ENCODE data around the gene GJA3.

Gene GJA3

DNA sequence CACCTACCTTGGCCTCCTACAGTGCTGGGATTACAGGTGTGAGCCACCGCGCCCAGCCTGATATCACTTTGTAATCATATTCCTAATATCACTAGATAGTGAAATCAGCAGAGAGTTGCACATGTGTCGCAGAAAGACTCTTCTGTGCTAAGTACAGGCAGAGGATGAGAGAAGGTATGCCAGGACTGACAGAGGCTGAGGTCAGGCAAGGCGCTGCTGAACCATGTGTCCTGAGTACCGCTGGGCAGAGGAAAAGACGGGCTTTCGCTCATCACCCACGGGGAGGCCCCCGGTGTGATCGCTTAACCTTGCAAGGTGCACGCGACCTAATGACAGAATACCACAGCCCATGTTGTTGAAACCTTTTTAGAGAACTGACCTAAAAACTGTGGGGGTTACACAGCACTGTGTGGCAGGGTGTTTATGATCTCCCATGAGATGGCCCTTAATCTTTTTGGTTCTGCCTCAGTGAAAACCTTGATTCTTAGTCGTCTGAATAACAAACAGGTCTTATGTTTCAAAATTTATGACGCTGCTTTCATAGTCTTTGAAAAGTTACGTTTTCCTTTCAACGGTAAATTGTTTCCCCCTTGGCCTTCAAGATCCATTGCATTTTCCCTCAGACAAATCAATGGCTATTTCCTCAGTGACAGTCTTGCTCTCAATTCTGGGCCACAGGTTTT, 12.2 kb downstream of the GJA3 start:
- DNase-seq, result no peak

DNA sequence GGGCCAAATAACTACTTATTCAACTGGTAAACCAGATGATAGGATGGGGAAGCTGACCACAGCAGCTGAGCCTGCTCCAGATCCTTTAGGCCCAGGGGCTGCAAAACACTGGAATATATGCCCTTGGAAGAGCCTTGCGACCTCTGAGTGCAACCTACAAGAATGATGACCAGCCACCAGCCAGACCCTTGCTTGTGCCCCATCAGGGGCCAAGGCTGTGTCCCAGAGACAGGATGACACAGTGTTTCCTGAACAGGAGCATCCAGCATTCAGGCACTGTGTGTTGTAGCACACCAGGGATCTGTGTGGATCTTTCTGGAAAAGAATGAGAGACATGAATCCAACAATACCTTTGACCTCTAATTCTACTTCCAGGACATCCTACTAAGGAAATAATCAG, 14.5 kb downstream of the GJA3 start:
- no peak for DNase-seq

DNA sequence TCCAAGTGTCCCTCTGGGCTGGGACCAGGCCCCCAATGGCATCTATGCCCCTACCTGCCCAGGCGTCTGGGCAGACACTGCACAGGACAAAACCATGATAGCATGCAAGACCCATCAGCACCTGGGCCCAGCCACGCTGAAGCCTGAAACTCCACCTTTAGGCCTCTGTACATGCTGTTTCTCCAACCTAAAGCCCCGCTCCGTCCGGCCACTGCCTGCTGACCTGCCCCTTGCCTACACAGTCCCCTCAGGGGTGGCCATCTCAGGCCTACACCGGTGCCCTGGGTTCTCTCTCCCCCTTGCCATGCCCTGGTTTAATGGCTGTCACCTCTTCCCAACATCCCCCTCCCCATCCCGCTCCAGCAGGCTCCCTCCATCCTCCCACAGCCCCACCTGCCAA, 15.3 kb downstream of the GJA3 start:
- DNase-seq, result no peak

DNA sequence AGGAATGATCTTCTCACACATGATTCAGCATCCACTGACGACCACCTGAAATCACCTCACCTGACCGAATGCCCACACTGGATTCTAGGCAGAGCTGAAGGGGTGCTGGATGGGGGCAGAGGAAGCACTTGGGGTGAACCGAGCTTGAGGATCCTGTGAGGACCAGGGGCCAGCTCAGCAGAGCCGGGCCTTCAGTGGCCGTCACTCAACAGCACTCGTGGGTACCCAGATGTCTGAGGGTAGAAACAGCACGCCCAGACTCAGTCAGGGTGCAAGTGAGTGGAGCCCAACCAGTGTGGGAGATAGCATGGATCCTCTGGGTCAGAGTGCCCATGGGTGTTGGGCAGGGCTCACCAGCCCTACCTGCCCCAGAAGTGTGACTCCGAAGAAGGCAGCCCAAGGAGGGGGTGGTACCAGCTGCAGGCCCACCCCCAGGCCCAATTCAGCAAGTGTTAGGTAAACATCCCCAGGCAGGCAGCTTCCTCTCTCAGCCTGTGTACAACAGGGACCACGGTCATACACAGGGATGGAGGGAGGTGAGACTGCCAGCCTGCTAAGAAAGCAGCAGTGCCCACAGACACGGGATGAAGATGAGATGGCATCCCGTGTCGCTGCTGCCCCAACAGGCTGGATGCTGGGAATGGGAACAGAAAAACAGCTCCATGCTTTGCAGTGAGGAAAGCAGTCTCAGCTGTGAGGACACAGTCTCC, 16.6 kb downstream of the GJA3 start:
- no peak for DNase-seq

DNA sequence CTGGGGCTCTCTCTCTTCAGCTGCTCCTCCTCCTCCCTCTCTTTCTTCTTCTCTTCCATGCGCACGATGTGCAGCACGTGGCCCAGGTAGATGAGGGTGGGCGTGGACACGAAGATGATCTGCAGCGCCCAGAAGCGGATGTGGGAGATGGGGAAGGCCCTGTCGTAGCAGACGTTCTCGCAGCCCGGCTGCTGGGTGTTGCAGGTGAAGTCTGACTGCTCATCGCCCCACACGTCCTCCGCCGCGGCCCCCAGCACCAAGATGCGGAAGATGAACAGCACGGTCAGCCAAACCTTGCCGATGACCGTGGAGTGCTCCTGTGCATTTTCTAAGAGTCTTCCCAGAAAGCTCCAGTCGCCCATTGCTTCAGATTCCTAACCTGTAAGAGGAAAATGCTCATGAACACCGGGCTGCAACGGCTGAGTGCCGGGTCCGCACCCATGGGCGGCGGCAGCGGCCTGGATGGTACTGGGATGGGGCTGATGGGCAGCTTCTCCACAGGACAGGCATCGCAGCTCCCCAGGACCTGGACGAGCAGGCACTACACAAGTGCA, 17.8 kb downstream of the GJA3 start:
- DNase-seq, result no peak

DNA sequence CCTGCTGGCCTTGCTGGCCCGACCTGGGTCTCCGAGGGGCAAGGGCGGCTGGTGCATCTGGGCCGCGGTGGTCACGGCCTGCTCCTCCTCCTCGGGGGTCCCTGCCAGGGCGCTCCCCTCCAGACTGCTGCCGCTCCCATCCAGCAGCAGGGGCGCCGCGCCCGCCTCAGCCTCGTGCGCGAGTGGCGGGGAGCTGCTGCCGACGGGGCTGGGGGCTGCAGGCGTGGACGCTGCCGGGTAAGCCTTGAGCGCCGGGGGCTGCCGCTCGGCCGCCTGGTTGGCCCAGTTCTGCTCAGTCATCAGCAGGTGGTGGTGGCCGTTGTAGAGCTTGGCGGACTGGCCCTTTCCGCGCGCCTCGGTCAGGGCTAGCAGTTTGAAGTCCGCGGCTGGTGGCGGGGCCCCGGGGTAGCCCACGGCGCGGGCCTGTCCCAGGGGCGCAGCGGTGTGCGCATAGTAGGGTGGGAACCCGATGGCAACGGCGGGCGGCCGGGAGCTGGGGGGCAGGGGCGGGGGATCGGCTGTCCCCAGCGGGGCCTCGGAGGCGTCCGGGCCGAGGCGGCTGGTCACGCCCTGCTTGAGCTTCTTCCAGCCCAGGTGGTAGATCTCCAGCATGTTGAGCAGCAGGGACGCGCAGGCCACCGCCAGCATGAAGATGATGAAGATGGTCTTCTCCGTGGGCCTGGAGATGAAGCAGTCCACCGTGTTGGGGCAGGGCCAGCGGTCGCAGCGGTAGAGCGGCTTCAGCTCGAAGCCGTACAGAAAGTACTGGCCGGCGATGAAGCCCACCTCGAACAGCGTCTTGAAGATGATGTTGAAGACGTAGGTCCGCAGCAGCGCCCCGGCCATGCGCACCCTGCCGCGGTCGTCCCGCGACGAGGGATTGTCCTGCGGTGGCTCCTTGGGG, 18.6 kb downstream of the GJA3 start:
- DNase-seq, result no peak

DNA sequence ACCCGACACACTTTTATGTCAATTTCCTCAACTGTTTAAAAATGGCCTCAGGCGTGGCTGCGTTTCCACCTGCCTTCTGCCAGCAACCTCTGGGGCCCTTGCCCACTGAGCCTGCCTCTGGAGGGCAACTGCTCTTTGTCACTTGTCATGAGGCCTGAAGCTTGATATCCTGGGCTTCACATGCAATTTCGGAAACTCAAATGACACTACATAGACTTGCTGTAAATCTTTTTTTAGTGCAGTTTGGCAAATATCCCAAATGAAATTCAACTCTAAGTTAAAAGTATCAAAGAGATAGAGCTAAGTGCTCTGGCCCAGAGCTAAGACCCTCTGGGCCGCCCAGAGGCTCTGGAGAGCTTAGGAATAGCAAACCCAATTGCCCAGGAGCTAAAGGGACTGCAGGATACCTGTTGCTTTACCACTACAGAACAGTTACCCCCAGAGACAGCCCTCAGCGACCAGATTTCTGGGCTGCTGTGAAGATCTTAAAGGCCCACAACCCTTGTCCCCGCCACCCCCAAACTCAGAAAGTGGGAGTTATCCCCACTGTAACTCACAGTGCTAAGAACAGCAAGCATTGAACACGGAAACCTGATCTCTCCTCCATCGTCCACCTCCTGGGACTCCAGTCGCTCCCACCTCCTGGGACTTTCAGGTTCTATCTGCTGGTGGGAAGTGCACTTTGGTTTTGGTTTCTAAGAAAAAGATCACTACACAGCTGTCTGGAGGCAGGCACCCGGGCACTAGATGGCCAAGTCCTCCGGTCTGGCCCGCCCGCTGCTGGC, 19.4 kb downstream of the GJA3 start:
- no peak for DNase-seq

DNA sequence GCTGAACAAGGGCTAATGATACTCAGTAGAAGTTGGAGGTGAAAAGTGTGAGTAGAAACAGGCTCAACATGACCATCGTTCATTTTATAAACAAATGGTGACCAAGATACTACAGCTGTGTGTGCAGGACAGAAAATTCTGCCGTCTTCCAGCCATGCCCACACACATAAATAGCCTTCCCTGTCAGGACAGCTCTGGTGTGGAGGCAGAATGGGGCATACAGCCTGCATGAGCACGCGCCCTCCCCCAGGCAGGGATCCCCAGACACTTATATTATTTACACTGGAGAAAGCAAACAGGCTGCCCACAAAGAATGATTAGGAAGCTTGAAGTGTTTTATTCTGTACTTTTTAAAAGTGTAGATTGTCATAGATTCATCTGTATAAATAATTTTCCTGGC, 20.4 kb downstream of the GJA3 start:
- DNase-seq, result no peak

DNA sequence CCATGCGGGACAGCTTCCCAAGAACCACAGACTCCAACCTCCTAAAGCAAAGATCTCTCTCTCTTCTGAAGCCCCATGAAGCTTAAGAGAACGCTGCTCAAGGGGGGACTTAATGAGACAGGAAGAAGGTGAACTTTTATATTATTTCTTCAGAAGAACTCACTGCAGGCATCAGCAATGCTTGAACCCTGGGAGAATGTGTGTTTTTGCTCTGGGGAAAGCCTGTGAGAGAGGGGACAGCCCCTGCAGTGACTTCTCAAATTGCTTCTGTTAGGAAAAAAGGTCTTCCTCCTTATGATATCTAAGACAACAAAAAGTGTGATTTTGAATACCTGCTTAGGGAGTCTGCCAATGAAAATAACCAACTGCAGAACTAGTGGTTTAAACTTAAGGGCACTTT, 23.0 kb downstream of the GJA3 start:
- DNase-seq, result no peak

DNA sequence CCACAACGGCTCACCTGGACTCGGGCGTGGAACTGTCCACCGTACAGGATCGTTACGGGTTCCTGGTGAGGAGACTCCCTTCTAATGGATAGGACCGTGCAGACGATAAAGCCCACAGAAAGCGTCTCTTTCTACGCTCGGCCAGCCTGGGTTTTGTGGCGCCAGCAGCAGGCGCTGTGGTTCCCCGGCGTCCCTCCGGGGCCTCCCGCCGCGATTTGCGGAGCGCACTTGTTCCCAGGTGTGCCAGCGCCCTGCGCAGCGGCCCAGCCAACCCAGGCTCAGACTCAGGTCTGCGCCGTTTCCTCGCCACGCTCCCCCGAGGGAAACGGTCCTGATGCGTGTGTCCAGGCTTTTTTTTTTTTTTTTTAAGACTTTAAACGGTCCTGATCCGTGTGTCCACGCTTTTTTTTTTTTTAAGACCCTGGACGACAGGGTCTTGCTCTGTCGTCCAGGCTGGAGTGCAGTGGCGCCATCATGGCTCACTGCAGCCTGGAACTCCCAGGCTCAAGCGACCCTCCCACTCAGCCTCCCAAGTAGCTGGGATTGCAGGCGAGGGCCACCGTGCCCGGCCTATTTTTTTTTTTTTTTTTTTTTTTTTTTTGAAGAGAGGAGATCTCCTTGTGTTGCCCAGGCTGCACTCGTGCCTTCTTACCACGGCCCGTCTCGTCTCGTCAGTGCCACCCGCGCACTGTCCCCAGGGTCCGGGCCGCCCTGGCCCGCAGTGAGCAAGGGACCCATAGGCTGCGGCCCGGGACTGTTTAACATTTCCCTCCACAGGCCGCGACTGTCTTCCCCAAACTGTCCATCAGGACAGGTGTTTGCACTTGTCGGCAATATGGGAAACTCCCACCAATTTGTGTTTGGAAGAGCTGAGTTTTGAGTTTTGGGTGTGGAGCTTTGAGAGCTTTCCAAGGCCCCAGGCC, 23.8 kb downstream of the GJA3 start:
- DNase-seq, result no peak

DNA sequence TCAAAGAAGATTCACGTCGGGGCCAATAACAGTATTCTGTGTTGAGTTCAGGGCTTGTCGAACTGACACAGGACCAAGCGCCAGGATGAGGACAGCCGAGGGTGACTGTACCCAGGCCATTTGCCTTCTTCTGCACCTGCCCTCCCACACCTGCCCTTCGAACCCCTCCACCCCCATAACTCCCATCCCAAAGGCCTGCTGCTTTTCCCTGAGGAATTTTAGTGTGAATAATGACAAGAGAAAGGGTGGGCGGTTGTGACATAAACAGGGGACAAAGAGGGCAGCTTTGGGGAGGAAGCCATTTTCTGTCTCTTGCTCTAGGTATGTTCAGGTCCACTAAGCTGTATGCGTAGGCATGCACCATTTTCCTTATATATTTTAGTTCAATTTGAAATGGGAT, 26.1 kb downstream of the GJA3 start:
- DNase-seq, result no peak

DNA sequence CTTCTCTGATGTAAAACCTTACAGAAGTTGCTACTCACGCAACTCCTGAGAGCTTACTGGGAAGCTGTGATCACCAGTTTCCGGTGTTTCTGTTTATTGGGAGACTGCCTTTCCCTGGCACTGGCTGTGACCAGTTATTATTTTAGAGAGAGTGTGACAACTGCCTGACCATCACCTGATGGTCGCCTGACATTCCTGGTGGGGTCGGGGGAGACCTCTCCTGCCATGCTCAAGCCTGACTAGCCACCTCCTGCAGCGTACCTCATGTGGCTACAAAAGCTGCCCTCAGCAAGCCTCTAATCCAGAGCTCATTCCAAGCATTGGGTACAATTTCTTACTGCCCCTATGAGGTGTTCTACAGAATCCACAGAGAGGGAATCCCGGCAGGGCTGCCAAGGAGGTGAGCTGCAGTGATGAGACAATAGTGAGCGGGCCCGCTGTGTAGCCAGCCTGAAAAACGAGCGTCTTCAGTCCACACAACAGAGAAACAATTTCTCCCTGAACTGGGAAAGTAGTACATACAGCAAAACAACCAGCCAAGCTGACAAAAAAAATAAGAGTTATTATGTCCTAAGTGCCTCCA, 28.7 kb downstream of the GJA3 start:
- no peak for DNase-seq

DNA sequence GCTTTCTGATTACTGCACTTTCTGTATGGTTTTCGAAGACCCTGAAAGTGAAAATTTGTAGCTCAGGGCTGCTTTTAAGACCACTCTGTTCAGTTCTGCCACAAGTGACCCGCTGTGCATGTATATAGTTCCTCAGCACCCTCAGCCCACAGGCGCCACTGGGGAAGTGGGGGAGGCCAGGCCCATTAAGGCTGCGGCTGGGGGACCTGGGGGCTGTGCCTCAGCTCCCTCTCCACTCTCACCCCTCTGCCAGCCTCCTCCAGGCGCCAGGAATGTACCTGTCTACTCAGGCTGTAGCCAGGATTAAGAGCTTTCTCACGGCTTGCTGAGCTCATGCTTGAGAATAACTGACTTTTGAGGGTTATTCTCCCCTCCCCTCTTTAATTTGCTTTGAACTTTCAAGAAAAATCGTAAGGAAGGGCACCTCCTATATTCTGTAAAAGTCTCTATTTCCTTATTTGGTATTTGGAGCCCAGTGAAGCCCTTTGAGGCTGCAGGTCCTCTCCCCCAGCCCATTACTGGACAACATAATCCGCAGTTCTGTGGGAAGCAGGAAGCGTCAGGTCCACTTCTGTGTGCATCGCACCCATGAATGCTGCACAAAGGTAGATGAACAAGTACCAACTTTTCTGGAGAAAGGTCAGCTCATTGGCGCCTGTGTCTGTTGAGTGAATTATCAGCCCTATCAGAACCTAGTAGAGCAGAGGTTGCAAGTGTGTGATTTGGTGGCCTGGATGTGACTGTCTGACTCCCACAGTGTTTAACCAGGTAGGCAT, 29.6 kb downstream of the GJA3 start:
- no peak for DNase-seq

DNA sequence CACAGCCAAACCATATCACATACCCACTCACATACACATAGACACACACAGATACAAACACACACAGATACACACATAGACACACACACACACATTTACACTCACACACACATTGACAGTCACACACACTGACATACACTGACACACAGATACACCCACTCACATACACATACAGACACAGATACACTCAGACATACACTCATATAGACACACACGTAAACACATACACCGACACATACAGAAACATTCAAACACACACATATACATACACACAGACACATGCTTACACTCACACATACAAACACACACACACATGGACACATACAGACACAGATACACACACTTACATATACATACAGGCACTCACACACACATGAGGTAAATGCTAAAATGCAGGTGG, 30.2 kb downstream of the GJA3 start:
- DNase-seq, result no peak

DNA sequence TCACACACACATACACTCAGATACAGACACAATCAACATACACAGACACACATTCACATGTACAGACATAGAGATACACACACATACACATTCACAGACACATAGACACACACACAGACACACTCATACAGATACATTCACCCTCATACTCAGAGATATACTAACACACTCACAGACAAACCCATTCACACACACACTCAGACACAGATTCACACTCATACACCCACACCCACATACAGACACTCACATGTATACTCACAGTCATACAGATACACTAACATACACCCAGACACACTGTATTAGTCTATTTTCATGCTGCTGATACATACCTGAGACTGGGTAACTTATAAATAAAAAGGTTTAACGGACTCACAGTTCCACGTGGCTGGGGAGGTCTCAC, 30.8 kb downstream of the GJA3 start:
- no peak for DNase-seq

DNA sequence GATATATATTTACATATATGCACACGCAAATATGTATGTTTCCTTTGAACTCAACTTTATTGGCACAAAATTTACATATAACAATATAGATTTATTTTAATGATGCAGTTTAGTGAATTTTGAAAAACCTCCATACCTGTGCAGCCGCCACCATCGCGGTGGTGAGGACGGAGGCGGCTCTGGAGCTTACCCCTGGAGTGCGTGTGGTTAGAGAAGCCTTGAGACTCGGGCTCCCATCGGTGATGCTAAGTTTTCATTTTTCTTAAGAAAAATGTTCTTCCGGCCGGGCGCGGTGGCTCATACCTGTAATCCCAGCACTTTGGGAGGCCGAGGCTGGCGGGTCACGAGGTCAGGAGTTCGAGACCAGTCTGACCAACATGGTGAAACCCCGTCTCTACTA, 31.8 kb downstream of the GJA3 start:
- DNase-seq, result no peak

DNA sequence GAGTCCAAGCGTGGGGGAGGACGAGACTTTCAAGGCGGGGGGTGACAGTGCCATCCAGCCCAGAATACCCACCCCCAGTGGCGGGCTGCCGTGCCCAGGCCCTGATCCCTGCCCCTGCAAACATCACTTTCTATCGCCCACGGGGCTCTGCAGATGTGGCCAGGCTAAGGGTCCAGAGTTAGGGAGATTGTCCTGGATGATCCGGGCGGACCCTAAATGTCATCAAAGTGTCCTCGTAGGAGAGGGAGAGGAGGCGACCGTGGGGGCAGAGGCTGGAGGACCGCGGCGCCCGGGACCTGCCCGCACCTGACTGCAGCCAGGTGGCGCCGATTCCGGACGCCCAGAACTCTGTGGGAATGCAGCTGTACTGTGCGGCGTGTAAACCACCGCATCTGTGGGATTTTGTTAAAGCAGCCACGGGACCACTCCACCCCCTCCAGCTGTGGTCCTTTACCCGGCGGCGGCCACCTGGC, 32.4 kb downstream of the GJA3 start:
- DNase-seq, result no peak

DNA sequence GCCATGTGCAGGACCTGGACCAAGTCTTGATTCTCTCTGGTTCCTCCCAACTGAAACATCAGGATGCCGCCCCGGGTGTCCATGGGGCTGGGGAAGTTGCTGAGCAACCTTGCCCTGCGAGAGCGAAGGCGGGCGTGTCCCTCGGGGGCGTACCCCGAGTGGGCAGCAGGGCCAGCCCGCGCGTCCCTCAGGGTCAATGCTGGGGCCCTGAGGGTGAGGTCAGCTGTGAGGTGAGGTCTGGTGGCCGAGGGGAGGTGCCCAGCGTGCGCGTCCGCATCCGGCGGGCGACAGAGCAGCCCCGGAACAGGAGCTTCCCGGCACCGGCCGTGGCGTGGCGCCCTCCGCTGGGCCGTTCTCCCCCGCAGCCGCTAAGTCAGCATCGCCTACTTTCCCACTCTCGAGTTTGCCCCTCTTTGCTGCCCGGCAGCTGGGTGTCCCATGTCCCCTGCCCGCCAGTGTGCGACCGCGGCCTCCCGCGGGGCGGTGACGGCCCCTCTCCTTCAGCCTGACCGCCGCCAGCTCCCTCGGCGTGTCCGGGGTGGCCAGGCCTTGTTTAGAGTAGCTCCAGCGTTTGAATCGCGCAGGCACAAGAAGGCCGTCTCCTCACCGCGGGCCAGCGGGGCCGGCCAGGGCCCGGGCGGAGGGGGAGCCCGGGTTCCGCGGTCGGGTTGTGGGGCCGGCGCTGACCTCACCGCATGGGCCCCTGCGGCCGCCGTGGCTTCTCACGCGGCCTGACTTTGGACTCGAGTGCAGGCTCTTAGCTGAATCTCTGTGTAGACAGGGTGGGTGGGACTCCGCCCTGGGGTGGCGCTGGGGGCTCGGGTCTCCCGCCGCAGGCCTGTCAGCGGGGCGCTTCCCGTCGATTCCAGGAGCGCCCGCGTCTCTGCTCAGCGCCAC, 33.0 kb downstream of the GJA3 start:
- peak; percentile 18 for DNase-seq

DNA sequence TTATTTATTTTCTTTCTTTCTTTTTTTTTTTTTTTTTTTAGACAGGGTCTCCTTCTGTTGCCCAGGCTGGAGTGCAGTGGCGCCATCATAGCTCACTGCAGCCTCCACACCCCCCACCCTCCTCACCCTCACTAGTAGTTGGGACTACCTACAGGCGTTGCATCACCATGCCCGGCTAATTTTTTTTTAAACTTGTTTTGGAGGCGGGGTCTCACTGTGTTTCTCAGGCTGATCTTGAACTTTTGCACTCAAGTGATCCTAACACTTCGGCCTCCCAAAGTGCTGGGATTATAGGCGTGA, 33.6 kb downstream of the GJA3 start:
- DNase-seq, result no peak
